Rectal smooth muscle tissue (tissue), 1 donor: Measurements from ENCODE around the gene PGC.

Experiments
- H3K27ac ChIP-seq: one replicate; pipeline ENCODE4 v1.7.0; 2013; ENCODE audit warnings: low read depth, low read length, inconsistent platforms
- H3K27me3 ChIP-seq: one replicate; pipeline ENCODE4 v1.7.0; 2013; ENCODE audit warnings: low read length; ENCODE audit not compliant: control insufficient read depth, insufficient read depth
- H3K36me3 ChIP-seq: one replicate; pipeline ENCODE4 v1.7.0; 2013; ENCODE audit warnings: low read length; ENCODE audit not compliant: control insufficient read depth, insufficient read depth
- H3K4me1 ChIP-seq: one replicate; pipeline ENCODE4 v1.7.0; 2013; ENCODE audit warnings: low read length; ENCODE audit not compliant: control insufficient read depth, insufficient read depth
- H3K4me3 ChIP-seq: one replicate; pipeline ENCODE4 v1.7.0; 2013; ENCODE audit warnings: low read length
- H3K9ac ChIP-seq: one replicate; pipeline ENCODE4 v1.7.0; 2013; ENCODE audit warnings: low read length

PGC gene

GRCh38 chr6:41689171-41690008 is 57.8 kb downstream of the PGC start:
- H3K36me3 ChIP-seq = peaks cover 22% of the 10 kb centered on the region

GRCh38 chr6:41688256-41688965 is 58.8 kb downstream of the PGC start:
- Histone ChIP-seq H3K9ac (no peak overlapping the region), H3K27me3 (no peaks in the 10 kb centered on the region), H3K27ac (no peak overlapping the region), H3K4me3 (no peak overlapping the region), H3K36me3 (peaks cover 22% of the 10 kb centered on the region), H3K4me1 (no peaks in the 10 kb centered on the region)

More at GRCh38 chr6:41689171-41690008, 57.8 kb downstream of the PGC start:
- no peaks in the 10 kb centered on the region for H3K4me1 ChIP-seq
- no peak overlapping the region for H3K27ac ChIP-seq
- no peak overlapping the region for H3K9ac ChIP-seq
- H3K4me3 ChIP-seq = no peak overlapping the region
- H3K27me3 ChIP-seq = no peaks in the 10 kb centered on the region

GRCh38 chr6:41687501-41688175 is 59.6 kb downstream of the PGC start:
- Histone ChIP-seq H3K4me3 (no peak overlapping the region), H3K36me3 (peaks cover 22% of the 10 kb centered on the region), H3K4me1 (no peaks in the 10 kb centered on the region), H3K27ac (no peak overlapping the region), H3K9ac (no peak overlapping the region), H3K27me3 (no peaks in the 10 kb centered on the region)
